ENCODE data around the gene RHEX.

- TF ChIP-seq POLR2AphosphoS5 (IDR thresholded peaks at IDR 0.05; ENCODE audit: low read depth, low read length) = no peak
- TF ChIP-seq, protein P1, sequence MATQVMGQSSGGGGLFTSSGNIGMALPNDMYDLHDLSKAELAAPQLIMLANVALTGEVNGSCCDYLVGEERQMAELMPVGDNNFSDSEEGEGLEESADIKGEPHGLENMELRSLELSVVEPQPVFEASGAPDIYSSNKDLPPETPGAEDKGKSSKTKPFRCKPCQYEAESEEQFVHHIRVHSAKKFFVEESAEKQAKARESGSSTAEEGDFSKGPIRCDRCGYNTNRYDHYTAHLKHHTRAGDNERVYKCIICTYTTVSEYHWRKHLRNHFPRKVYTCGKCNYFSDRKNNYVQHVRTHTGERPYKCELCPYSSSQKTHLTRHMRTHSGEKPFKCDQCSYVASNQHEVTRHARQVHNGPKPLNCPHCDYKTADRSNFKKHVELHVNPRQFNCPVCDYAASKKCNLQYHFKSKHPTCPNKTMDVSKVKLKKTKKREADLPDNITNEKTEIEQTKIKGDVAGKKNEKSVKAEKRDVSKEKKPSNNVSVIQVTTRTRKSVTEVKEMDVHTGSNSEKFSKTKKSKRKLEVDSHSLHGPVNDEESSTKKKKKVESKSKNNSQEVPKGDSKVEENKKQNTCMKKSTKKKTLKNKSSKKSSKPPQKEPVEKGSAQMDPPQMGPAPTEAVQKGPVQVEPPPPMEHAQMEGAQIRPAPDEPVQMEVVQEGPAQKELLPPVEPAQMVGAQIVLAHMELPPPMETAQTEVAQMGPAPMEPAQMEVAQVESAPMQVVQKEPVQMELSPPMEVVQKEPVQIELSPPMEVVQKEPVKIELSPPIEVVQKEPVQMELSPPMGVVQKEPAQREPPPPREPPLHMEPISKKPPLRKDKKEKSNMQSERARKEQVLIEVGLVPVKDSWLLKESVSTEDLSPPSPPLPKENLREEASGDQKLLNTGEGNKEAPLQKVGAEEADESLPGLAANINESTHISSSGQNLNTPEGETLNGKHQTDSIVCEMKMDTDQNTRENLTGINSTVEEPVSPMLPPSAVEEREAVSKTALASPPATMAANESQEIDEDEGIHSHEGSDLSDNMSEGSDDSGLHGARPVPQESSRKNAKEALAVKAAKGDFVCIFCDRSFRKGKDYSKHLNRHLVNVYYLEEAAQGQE (IDR thresholded peaks at IDR 0.05; ENCODE audit: insufficient read depth in 1 of 2, low read depth in 2 of 2, low read length in 2 of 2) = no peak
- TF ChIP-seq TAF1 (IDR thresholded peaks at IDR 0.05; ENCODE audit: borderline replicate concordance, insufficient read depth, low read length) = no peak
- no peak for TF ChIP-seq SIN3A (IDR thresholded peaks at IDR 0.05; ENCODE audit: borderline replicate concordance, insufficient read depth, low read length)
Observed at GRCh38 chr1:206003854-206004800, 48.8 kb upstream of the RHEX start.
